ENCODE results near the gene ENOSF1. TPM values are rescaled to one million over a fixed set of nuclear protein-coding genes. Genes with fewer than 3 reads are reported as not detected.
"Not testable (repeated sequence)": the region's sequence is repeated elsewhere in the genome, so short reads cannot be mapped to it uniquely, and the experiment has no call there.

Gene ENOSF1
- total RNA-seq, 1 experiment from 2014 or later, result 29.8 TPM

DNA sequence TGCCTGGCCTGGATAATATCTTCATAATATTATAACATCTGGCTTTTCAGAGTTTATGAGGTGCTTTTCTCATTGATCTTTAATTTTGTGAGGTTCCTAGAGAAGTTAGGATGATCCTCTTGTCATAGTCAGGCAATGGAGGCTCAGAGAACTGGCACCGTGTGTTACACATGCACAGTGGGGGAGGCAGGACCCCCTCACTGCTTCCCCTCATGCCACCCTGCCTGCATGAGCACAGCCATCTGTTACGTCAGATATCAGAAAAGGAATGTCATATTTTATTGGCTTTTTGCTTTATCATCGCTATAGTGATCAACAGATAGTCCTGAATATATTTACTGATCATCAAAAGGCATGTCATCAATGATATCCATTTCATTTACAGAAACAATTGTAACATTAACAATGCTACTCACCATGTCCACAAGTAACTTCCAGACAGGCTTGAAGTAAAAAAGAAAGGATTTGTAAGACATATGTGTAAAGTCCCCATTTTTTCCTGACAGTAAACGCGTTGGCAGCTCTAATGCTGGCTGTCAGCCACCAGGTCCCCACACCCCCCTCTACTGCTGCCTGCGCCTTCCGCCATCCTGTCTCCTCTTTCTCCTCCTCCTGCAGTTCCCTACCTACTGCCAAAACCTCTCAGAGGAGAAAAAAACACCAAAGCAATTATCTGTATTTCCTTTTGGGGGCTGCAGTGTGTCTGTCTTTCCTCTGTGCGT, 18.8 kb downstream of the ENOSF1 start:
- peaks cover 27% of the 10 kb centered on the region for H3K36me3 ChIP-seq
- no peak overlapping the region for H3K4me3 ChIP-seq
- H3K4me1 ChIP-seq (replicated peaks), result no peaks in the 10 kb centered on the region
- H3K27ac ChIP-seq, result no peak overlapping the region
- no peaks in the 10 kb centered on the region for H3K27me3 ChIP-seq (replicated peaks)
- DNase-seq (ENCODE audit: low read depth in 1 of 2, low spot score in 2 of 2), result no peak
- no peaks in the 10 kb centered on the region for H3K9me3 ChIP-seq (replicated peaks)

DNA sequence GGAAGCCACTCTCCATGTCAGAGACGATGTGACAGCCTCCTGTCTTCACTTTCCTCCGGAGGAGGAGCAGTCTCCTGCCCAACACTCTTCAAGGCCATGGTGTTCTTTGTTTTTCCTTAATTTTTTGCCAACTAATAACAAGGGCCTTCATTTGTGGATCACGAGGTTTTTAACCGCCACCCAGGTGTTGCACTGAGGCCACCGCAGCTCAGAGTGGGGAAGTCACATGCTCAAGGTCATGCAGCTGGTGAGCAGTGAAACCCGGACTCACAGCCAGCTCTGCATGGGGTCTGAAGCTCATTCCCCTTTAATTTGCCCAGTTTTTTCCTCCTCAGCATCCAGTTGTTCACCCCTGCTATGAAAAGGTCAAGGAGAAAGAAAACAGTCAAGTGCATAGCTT, 19.6 kb downstream of the ENOSF1 start:
- Histone ChIP-seq H3K4me1 (replicated peaks) (no peaks in the 10 kb centered on the region), H3K9me3 (replicated peaks) (no peaks in the 10 kb centered on the region), H3K27ac (no peak overlapping the region), H3K27me3 (replicated peaks) (no peaks in the 10 kb centered on the region), H3K36me3 (peaks cover 27% of the 10 kb centered on the region), H3K4me3 (no peak overlapping the region)
- DNase-seq (ENCODE audit: low read depth in 1 of 2, low spot score in 2 of 2), result no peak

DNA sequence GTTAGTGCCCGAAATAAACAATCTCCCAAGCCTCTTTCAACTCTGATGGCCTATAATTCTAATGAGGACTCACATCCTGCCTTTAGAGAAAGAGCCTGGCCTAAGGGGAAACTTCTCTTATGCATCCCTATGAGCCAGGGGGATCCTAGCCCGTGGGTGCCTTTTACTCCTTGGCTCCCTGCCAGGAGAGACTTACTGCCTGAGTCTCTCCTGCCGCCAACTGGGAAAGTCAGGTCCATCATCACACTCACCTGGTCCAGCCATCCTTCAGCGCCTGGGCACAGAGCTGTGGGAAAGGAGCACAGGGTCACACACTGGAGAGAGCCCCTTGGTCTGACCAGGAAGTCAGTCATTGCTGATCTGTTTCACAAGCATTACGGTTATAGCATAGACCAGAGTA, 24.1 kb downstream of the ENOSF1 start:
- H3K27ac ChIP-seq, result no peak overlapping the region
- peaks cover 14% of the 10 kb centered on the region for H3K36me3 ChIP-seq
- no peaks in the 10 kb centered on the region for H3K4me1 ChIP-seq (replicated peaks)
- no peak for DNase-seq (ENCODE audit: low read depth in 1 of 2, low spot score in 2 of 2)
- no peak overlapping the region for H3K4me3 ChIP-seq
- H3K27me3 ChIP-seq (replicated peaks), result no peaks in the 10 kb centered on the region
- H3K9me3 ChIP-seq (replicated peaks), result no peaks in the 10 kb centered on the region

DNA sequence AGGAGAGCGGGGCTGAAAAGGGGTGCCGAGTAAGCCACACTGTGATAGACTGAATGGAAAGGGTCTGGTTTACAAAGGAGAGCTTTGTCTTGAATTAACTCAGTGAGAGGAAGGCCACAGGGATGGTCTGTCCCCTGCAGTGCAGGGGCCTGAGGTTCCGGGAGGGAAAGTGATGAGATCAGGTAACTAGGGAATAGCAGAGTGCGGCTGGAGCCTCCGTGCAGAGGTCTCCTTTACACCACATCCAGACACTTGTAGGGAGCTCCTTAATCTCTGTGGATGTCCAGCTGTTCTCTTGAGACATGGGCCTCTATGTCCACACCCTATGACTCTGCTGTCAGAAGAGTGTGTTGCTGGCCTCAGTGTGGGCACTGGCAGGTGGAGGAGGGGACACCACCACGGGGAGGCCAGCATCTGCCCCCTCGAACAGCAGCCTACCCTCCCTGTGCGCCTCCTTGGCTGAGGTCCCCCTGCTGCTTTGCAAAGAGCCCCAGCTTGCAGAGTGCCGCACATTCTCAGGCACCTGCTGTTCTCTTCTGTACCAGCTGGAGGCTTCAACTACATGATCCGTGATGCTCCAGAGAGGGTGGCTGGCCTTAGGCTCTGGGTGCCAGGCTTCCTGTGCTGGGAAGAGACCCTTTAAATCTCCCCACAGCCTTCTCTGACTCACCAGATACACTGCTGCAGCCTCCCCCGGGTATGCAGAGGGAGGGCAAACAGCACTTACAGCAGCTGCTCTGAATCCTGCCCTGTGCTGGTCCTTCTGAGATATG, 25.9 kb downstream of the ENOSF1 start:
- Histone ChIP-seq H3K4me1 (replicated peaks) (no peaks in the 10 kb centered on the region), H3K9me3 (replicated peaks) (no peaks in the 10 kb centered on the region), H3K4me3 (no peak overlapping the region), H3K27ac (no peak overlapping the region), H3K27me3 (replicated peaks) (no peaks in the 10 kb centered on the region), H3K36me3 (peaks cover 15% of the 10 kb centered on the region)
- DNase-seq (ENCODE audit: low read depth in 1 of 2, low spot score in 2 of 2), result peak in 1 of 2 experiments; percentile 33

DNA sequence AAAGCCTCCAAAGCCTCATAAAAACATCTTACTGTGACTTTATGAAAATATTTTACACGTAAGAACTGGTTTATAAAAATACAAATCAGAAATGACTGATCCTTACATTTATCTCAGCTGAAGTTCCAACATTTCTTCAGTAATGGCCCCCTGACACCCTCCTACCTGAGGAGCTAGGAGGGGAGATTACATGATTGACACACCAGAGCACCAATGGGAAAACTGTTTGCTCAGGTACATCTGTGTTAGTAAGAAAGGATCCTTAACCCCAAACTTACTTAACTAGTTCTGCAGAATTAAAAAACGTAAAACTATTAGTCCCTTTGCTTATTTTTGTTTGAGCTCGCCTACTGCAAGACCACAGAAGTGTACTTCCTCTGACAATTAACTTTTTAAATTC, 27.0 kb downstream of the ENOSF1 start:
- H3K27me3 ChIP-seq (replicated peaks), result no peaks in the 10 kb centered on the region
- no peaks in the 10 kb centered on the region for H3K4me1 ChIP-seq (replicated peaks)
- H3K4me3 ChIP-seq, result no peak overlapping the region
- peaks cover 21% of the 10 kb centered on the region for H3K36me3 ChIP-seq
- DNase-seq (ENCODE audit: low read depth in 1 of 2, low spot score in 2 of 2), result peak in 1 of 2 experiments; percentile 5
- no peak overlapping the region for H3K27ac ChIP-seq
- H3K9me3 ChIP-seq (replicated peaks), result no peaks in the 10 kb centered on the region

GRCh38 chr18:683531-683930, 28.9 kb downstream of the ENOSF1 start:
- Histone ChIP-seq H3K4me3 (no peak overlapping the region), H3K27me3 (replicated peaks) (no peaks in the 10 kb centered on the region), H3K27ac (no peak overlapping the region), H3K36me3 (peaks cover 17% of the 10 kb centered on the region), H3K4me1 (replicated peaks) (no peaks in the 10 kb centered on the region), H3K9me3 (replicated peaks) (no peaks in the 10 kb centered on the region)
- peak in 1 of 2 experiments; percentile 19 for DNase-seq (ENCODE audit: low read depth in 1 of 2, low spot score in 2 of 2)

GRCh38 chr18:682833-683232, 29.6 kb downstream of the ENOSF1 start:
- Histone ChIP-seq H3K9me3 (replicated peaks) (no peaks in the 10 kb centered on the region), H3K27me3 (replicated peaks) (no peaks in the 10 kb centered on the region), H3K27ac (no peak overlapping the region), H3K36me3 (peaks cover 24% of the 10 kb centered on the region), H3K4me3 (no peak overlapping the region), H3K4me1 (replicated peaks) (no peaks in the 10 kb centered on the region)
- DNase-seq (ENCODE audit: low read depth in 1 of 2, low spot score in 2 of 2), result no peak

DNA sequence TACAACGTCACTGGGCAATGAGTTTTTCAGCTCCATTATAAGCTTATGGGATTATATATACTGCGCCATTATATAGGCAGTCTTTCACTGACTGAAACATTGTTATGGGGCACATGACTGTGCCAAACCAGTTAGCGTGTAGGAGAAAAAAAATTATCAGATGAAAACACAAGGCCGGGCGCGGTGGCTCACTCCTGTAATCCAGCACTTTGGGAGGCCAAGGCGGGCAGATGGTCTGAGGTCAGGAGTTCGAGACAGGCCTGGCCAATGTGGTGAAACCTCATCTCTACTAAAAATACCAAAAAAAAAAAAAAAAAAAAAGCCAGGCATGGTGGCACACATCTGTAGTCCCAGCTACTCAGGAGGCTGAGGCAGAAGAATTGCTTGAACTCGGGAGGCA, 30.0 kb downstream of the ENOSF1 start:
- H3K36me3 ChIP-seq, result peaks cover 22% of the 10 kb centered on the region
- not testable (repeated sequence) for H3K4me1 ChIP-seq (replicated peaks); H3K27me3 ChIP-seq (replicated peaks); H3K4me3 ChIP-seq; H3K27ac ChIP-seq; H3K9me3 ChIP-seq (replicated peaks)
- DNase-seq (ENCODE audit: low read depth in 1 of 2, low spot score in 2 of 2), result peak in 1 of 2 experiments; percentile 17

DNA sequence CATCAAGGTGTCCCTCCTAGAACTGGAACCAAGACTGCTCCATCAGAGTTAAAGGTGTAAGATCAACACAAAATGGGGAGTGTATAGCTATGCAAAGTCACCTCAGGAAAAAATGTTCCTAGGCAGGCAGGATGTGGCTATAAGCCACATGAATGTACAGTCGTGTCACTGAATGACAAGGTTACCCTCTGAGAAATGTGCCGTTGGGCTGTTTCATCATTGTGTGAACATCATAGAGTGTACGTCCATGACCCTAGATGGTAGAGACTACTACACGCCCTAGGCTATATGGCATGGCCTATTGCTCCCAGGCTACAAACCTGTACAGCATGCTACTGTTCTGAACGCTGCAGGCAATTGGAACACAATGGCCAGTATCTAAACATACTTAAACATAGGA, 30.4 kb downstream of the ENOSF1 start:
- peaks cover 24% of the 10 kb centered on the region for H3K36me3 ChIP-seq
- H3K27ac ChIP-seq, result no peak overlapping the region
- H3K4me1 ChIP-seq (replicated peaks), result no peaks in the 10 kb centered on the region
- H3K4me3 ChIP-seq, result no peak overlapping the region
- no peaks in the 10 kb centered on the region for H3K9me3 ChIP-seq (replicated peaks)
- no peaks in the 10 kb centered on the region for H3K27me3 ChIP-seq (replicated peaks)
- DNase-seq (ENCODE audit: low read depth in 1 of 2, low spot score in 2 of 2), result peak in 1 of 2 experiments; percentile 3

DNA sequence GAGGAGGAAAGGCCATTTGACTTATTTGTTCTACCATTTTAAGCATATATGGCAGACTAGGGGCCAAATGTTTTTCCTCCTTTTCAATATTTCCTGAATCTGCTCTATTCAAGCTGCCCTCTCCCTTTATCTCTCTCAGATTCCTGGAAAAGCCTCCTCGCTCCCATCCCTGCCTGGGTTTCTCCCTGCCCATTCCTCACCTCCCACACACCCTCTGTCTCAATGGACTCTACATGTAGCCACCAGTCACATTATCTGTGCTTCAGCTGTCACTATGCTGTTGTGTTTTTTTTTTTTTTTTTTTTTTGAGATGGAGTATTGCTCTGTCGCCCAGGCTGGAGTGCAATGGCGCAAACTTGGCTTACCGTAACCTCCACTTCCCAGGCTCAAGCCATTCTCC, 32.0 kb downstream of the ENOSF1 start:
- Histone ChIP-seq H3K27ac (no peak overlapping the region), H3K36me3 (peaks cover 40% of the 10 kb centered on the region), H3K4me1 (replicated peaks) (no peaks in the 10 kb centered on the region), H3K27me3 (replicated peaks) (no peaks in the 10 kb centered on the region), H3K4me3 (no peak overlapping the region), H3K9me3 (replicated peaks) (no peaks in the 10 kb centered on the region)
- DNase-seq (ENCODE audit: low read depth in 1 of 2, low spot score in 2 of 2), result peak in 1 of 2 experiments; percentile 13

DNA sequence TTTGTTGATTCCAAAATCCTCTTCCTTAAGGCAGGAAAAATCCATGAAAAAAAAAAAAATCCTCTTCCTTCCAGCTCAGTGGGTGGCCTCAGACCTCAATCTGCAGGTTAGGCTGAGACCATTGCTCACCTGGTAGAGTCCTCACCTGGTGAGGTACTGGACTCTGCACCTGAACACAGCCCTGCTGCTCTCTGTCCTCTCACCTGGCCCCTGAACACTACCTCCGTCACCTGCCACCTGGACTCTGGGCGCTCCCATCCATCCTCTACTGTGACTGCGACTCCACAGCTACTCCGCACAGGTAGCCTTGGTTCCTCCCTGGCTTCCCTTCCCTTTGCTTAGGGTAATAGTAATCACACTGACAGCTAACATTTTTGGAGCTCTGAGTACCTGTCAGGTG, 32.9 kb downstream of the ENOSF1 start:
- H3K27me3 ChIP-seq (replicated peaks), result no peaks in the 10 kb centered on the region
- peaks cover 49% of the 10 kb centered on the region for H3K36me3 ChIP-seq
- peak in 1 of 2 experiments; percentile 25 for DNase-seq (ENCODE audit: low read depth in 1 of 2, low spot score in 2 of 2)
- no peaks in the 10 kb centered on the region for H3K9me3 ChIP-seq (replicated peaks)
- no peaks in the 10 kb centered on the region for H3K4me1 ChIP-seq (replicated peaks)
- no peak overlapping the region for H3K27ac ChIP-seq
- no peak overlapping the region for H3K4me3 ChIP-seq

GRCh38 chr18:678482-679182, 33.8 kb downstream of the ENOSF1 start:
- H3K27ac ChIP-seq, result no peak overlapping the region
- H3K4me1 ChIP-seq (replicated peaks), result no peaks in the 10 kb centered on the region
- peaks cover 57% of the 10 kb centered on the region for H3K36me3 ChIP-seq
- peak in 1 of 2 experiments; percentile 32 for DNase-seq (ENCODE audit: low read depth in 1 of 2, low spot score in 2 of 2)
- H3K27me3 ChIP-seq (replicated peaks), result no peaks in the 10 kb centered on the region
- H3K9me3 ChIP-seq (replicated peaks), result no peaks in the 10 kb centered on the region
- no peak overlapping the region for H3K4me3 ChIP-seq

DNA sequence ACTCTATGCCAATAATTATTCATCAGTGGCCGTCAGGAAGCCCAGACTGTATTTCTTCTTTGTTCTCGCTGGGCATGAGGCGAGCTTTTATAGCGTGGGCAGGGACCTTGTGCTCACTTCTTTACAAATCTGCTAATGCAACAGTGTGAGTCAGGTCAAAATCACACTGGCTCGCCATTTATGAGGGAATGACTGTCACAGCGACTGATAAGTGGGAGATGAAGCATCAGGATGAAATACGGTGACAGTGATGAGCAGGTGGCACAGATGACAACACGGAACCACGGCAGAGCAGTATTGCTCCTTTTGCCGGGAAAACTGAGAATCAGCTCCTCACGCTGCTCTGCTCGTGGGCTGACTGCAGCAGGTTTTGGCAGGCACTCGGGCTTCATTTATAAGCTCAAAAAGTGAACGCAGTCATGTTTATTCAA, 34.5 kb downstream of the ENOSF1 start:
- no peaks in the 10 kb centered on the region for H3K4me1 ChIP-seq (replicated peaks)
- H3K27ac ChIP-seq, result no peak overlapping the region
- H3K9me3 ChIP-seq (replicated peaks), result no peaks in the 10 kb centered on the region
- H3K27me3 ChIP-seq (replicated peaks), result no peaks in the 10 kb centered on the region
- no peak overlapping the region for H3K4me3 ChIP-seq
- DNase-seq (ENCODE audit: low read depth in 1 of 2, low spot score in 2 of 2), result no peak
- peaks cover 63% of the 10 kb centered on the region for H3K36me3 ChIP-seq

GRCh38 chr18:677145-677544, 35.3 kb downstream of the ENOSF1 start:
- no peak for DNase-seq (ENCODE audit: low read depth in 1 of 2, low spot score in 2 of 2)

More at GRCh38 chr18:677145-677544, 35.3 kb downstream of the ENOSF1 start:
- H3K4me3 ChIP-seq, result no peak overlapping the region
- H3K9me3 ChIP-seq (replicated peaks), result no peaks in the 10 kb centered on the region
- H3K4me1 ChIP-seq (replicated peaks), result no peaks in the 10 kb centered on the region
- H3K27ac ChIP-seq, result no peak overlapping the region
- peaks cover 66% of the 10 kb centered on the region for H3K36me3 ChIP-seq
- no peaks in the 10 kb centered on the region for H3K27me3 ChIP-seq (replicated peaks)
